Transverse colon (tissue), 4 donors: Measurements from ENCODE around the gene CACNA1C. TPM values are rescaled to one million over a fixed set of nuclear protein-coding genes. Genes with fewer than 3 reads are reported as not detected.

Source experiments
- DNase-seq: peaks from one replicate; pipeline ENCODE4 v3.0.0-alpha.2; 2019
- H3K27ac ChIP-seq, 4 donors: fragments of 200-600 bp; sonication (generic); 2 replicates each; pipeline ENCODE4 v1.5.1; 2016 to 2018; ENCODE audit warnings: inconsistent platforms in 4 of 4
- H3K27me3 ChIP-seq: fragments of 200-600 bp; sonication (generic); 2 replicates; pipeline ENCODE4 v1.5.1; 2017; ENCODE audit warnings: inconsistent platforms
- H3K36me3 ChIP-seq, 4 donors: fragments of 200-600 bp; sonication (generic); 2 replicates each; pipeline ENCODE4 v1.5.1; 2017 to 2019; ENCODE audit warnings: inconsistent platforms in 4 of 4
- H3K4me1 ChIP-seq, 4 donors: fragments of 200-600 bp; sonication (generic); 2 replicates each; pipeline ENCODE4 v1.5.1; 2017 to 2020; ENCODE audit warnings: inconsistent platforms in 4 of 4
- H3K4me3 ChIP-seq, 4 donors: fragments of 200-600 bp; sonication (generic); 1 replicate in 1 of 4; 2 replicates in 3 of 4; pipeline versions ENCODE4 v1.5.1 to v1.6.1; 2017 to 2019; ENCODE audit warnings: inconsistent platforms in 4 of 4
- H3K9me3 ChIP-seq, 2 donors: fragments of 200-600 bp; sonication (generic); 2 replicates each; pipeline ENCODE4 v1.5.1; 2017 to 2019; ENCODE audit warnings: inconsistent platforms in 2 of 2
- EP300 ChIP-seq: sonication (generic); formaldehyde crosslinking; IDR thresholded peaks from one replicate; pipeline ENCODE4 v1.6.1; 2017; ENCODE audit warnings: antibody characterized with exemption, low read depth
- POLR2A ChIP-seq: fragments of 450-650 bp; IDR thresholded peaks from one replicate; pipeline ENCODE4 v1.6.1; 2016; ENCODE audit warnings: antibody characterized with exemption, mild to moderate bottlenecking, moderate library complexity
- POLR2AphosphoS5 ChIP-seq, 3 donors: sonication (generic); formaldehyde crosslinking; IDR thresholded peaks; one replicate each; pipeline ENCODE4 v1.6.1; 2016; ENCODE audit warnings: antibody characterized with exemption in 3 of 3
- WGBS, 2 donors: methylation state at CpG; one replicate each; pipeline ENCODE4 v1.1.5; 2018; ENCODE audit warnings: low coverage in 1 of 2; 5-methylcytosine and 5-hydroxymethylcytosine counted together
- in situ Hi-C, 4 donors: fragments of 200-750 bp; cut with MboI; loops; one replicate each; pipeline versions ENCODE4 v1.15.0 to v1.15.1; 2017; ENCODE audit warnings: low sequenced_read_pairs in 3 of 4, low pct_ligation_motif_present in 1 of 4, low pct_unique_long_range_greater_than_20kb in 1 of 4
- intact Hi-C: fragments of 100-400 bp; cut with DNase I; formaldehyde crosslinking; loops from one replicate; pipeline ENCODE4 v1.15.1; 2023; ENCODE audit warnings: low total_unique reads
- total RNA-seq, 4 donors: library from RNA; depleted of rRNA; stranded (reverse); fragments of >200 nt; gene quantifications; one replicate each; pipeline ENCODE4 v1.1.0, GENCODE V29; 2016
- TF ChIP-seq, protein P1 (sequence below), 5 experiments: fragments of 200-600 bp in 3 of 5; fragments of 450-650 bp in 2 of 5; sonication (generic) in 3 of 5; IDR thresholded peaks; 1 replicate in 2 of 5; 2 replicates in 3 of 5; pipeline ENCODE4 v1.5.1; 2016 to 2017; ENCODE audit warnings: antibody characterized with exemption in 5 of 5, inconsistent platforms in 3 of 5, mild to moderate bottlenecking in 2 of 5, moderate library complexity in 1 of 5

The CACNA1C gene
- total RNA-seq, 4 donors from 2014 or later = 18.8 to 35.2 (median 24.8) TPM

DNA sequence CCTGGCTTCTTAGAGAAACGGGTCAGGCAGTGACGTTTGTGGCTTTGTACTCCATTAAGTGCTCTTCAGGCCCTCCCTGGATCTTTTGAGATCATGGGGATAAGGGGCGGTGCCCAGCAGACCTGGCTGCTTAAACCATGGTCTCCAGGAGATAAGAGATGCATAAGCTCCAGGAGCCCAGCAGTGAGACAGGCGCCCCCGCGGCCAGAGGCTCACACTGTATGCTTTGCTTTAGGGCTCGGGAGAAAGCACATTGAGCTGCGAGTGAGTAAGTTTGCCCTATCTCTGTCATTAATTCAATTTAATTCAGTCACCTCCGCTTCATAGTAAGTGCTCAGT is 359.5 kb downstream of the CACNA1C start:
- no peak for DNase-seq
- Histone ChIP-seq H3K27ac (no peak overlapping the region), H3K4me3 (no peak overlapping the region), H3K36me3 (no peaks in the 10 kb centered on the region), H3K27me3 (no peaks in the 10 kb centered on the region), H3K9me3 (no peaks in the 10 kb centered on the region), H3K4me1 (peaks cover 0 to 4% (median 2%) of the 10 kb centered on the region in 4 donors)
- TF ChIP-seq, protein P1, sequence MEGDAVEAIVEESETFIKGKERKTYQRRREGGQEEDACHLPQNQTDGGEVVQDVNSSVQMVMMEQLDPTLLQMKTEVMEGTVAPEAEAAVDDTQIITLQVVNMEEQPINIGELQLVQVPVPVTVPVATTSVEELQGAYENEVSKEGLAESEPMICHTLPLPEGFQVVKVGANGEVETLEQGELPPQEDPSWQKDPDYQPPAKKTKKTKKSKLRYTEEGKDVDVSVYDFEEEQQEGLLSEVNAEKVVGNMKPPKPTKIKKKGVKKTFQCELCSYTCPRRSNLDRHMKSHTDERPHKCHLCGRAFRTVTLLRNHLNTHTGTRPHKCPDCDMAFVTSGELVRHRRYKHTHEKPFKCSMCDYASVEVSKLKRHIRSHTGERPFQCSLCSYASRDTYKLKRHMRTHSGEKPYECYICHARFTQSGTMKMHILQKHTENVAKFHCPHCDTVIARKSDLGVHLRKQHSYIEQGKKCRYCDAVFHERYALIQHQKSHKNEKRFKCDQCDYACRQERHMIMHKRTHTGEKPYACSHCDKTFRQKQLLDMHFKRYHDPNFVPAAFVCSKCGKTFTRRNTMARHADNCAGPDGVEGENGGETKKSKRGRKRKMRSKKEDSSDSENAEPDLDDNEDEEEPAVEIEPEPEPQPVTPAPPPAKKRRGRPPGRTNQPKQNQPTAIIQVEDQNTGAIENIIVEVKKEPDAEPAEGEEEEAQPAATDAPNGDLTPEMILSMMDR (IDR thresholded peaks at IDR 0.05) = no peak
- TF ChIP-seq EP300 = no peak
- in situ Hi-C loops = no loop called here
- intact Hi-C loops = no loop called here
- 83 to 100% methylated on average over 2 to 9 of the region's 9 CpGs for WGBS, 2 donors

DNA sequence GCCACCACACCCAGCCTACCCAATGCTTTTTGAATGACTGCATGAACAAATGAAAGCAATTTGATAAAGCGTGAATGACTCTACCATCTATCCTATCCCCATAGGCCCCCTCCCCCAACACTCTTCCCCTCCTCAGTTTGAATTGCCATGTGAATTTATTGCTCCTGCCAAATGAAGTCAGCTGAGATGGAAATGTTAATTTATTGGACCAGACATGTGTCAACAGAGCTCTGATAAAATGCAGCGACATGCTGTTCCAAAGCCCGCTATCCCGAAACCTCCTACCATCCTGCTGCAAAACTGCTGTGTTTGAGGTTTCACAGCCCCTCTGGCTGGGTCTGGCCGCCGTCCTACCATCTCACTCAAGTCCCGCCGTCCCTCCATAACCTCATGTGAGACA is 360.5 kb downstream of the CACNA1C start:
- no peak overlapping the region for H3K4me3 ChIP-seq
- WGBS, 2 donors = 95 to 100% methylated on average over 5 to 8 of the region's 8 CpGs
- intact Hi-C loops = no loop called here
- H3K27ac ChIP-seq = no peak overlapping the region
- TF ChIP-seq POLR2A = no peak
- no peak for TF ChIP-seq EP300
- no peak for TF ChIP-seq POLR2AphosphoS5 (IDR thresholded peaks at IDR 0.05)
- TF ChIP-seq, protein P1 (IDR thresholded peaks at IDR 0.05) = no peak
- H3K27me3 ChIP-seq = no peaks in the 10 kb centered on the region
- peaks cover 0 to 4% (median 2%) of the 10 kb centered on the region in 4 donors for H3K4me1 ChIP-seq
- H3K36me3 ChIP-seq = no peaks in the 10 kb centered on the region
- in situ Hi-C loops = no loop called here
- DNase-seq = no peak
- no peaks in the 10 kb centered on the region for H3K9me3 ChIP-seq

DNA sequence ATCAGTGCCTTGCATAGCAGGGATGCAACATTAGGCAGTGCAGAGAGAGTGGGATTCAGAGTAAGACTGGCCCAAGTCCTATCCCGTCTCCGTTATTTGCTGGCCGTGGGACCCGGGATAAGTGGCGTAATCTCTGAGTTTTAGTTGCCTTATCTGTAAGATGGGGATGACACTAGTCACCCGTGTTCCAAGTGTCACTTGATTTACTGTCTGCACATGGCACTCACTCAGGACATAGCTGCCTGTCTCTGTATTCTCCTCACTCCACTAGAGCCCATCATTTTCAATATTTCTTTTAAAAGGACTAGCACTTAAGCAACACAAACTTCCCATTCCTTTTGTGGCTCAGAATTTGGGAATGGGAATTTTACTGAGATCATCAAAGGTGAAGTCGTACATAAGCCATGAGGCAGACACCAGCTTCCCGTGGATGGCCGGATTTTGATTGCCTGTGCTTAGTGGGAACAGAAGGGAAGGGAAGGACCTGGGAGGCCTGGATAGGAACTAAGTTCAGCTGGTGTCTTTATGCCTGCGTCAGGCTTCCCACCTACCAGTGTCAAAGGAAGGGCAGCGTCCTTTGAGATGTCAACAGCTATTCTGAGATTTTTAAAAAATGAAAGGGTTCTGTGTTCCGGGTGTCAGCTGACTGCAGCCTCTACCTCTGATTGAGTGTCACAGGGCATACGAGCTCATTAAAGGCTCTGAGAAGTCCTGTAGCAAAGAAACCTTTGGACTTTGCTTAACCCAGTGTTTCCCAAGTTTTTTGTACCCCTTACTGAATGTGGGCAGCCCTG is 361.4 kb downstream of the CACNA1C start:
- in situ Hi-C loops (no loop called here), intact Hi-C loops (no loop called here)
- WGBS, 2 donors = 68 to 75% methylated on average over 7 to 13 of the region's 13 CpGs
- no peak for DNase-seq
- Histone ChIP-seq H3K27ac (no peak overlapping the region), H3K4me1 (peaks cover 0 to 4% (median 2%) of the 10 kb centered on the region in 4 donors), H3K36me3 (no peaks in the 10 kb centered on the region), H3K9me3 (no peaks in the 10 kb centered on the region), H3K27me3 (no peaks in the 10 kb centered on the region), H3K4me3 (no peak overlapping the region)
- TF ChIP-seq EP300 = no peak
- TF ChIP-seq POLR2A = no peak
- TF ChIP-seq, protein P1 (IDR thresholded peaks at IDR 0.05) = no peak
- no peak for TF ChIP-seq POLR2AphosphoS5 (IDR thresholded peaks at IDR 0.05)

- intact Hi-C loops (no loop called here), in situ Hi-C loops (no loop called here)
- H3K27ac ChIP-seq = no peak overlapping the region
- no peaks in the 10 kb centered on the region for H3K9me3 ChIP-seq
- H3K36me3 ChIP-seq = no peaks in the 10 kb centered on the region
- H3K4me1 ChIP-seq = peaks cover 0 to 4% (median 2%) of the 10 kb centered on the region in 4 donors
- WGBS, 2 donors = 89 to 94% methylated on average over 8 to 19 of the region's 19 CpGs
- DNase-seq = no peak
- no peaks in the 10 kb centered on the region for H3K27me3 ChIP-seq
- no peak for TF ChIP-seq POLR2A
- no peak for TF ChIP-seq POLR2AphosphoS5 (IDR thresholded peaks at IDR 0.05)
- TF ChIP-seq EP300 = no peak
- TF ChIP-seq, protein P1 (IDR thresholded peaks at IDR 0.05) = no peak
- no peak overlapping the region for H3K4me3 ChIP-seq
Measured at GRCh38 chr12:2414810-2415567, 362.2 kb downstream of the CACNA1C start.
